ENCODE results near the gene MAP2K7. TPM values are rescaled to one million over a fixed set of nuclear protein-coding genes. Genes with fewer than 3 reads are reported as not detected.
A peak's percentile ranks its signal among the peaks of the same experiment; 100 is the strongest.
"Not testable (repeated sequence)": the region's sequence is repeated elsewhere in the genome, so short reads cannot be mapped to it uniquely, and the experiment has no call there.

MAP2K7 gene
- total RNA-seq, 1 experiment from 2014 or later, result 39.4 TPM

GRCh38 chr19:7953576-7953975, 49.9 kb downstream of the MAP2K7 start:
- DNase-seq (ENCODE audit: low spot score), result no peak
- peaks cover 9% of the 10 kb centered on the region for H3K4me1 Mint-ChIP-seq
- no peaks in the 10 kb centered on the region for H3K27me3 Mint-ChIP-seq (ENCODE audit: low read depth)
- no peak overlapping the region for H3K27ac Mint-ChIP-seq
- ChIA-PET POLR2A (interaction anchor here (0.5 to 1.5 kb wide), 3 partner anchors 9 to 13 kb away, joined by 3 to 4 read pairs (median 3); partner anchors contain the start of gene TIMM44), CTCF (interaction anchor here (1.0 to 2.7 kb wide), 3 partner anchors 9 to 17 kb away, joined by 3 to 21 read pairs (median 17); partner anchors contain the start of gene TIMM44)
- ATAC-seq, result no peak
- peaks cover 6% of the 10 kb centered on the region; the same call in 1 of the 2 replicates for H3K36me3 Mint-ChIP-seq
- TF ChIP-seq ELF4 (CRISPR knock-in tag; IDR thresholded peaks at IDR 0.05; ENCODE audit: low read depth) (no peak), MLX (CRISPR knock-in tag; IDR thresholded peaks at IDR 0.05) (no peak), ATF6 (CRISPR knock-in tag; IDR thresholded peaks at IDR 0.05) (no peak), ZNF263 (CRISPR knock-in tag; IDR thresholded peaks at IDR 0.05; ENCODE audit: low read depth) (peak; percentile 65; the same call in 1 of the 2 replicates)
- H3K9me3 Mint-ChIP-seq, result no peaks in the 10 kb centered on the region
- H3K4me3 Mint-ChIP-seq, result no peak overlapping the region

- DNase-seq (ENCODE audit: low spot score) (no peak), ATAC-seq (no peak)
- H3K4me3 Mint-ChIP-seq, result no peak overlapping the region
- TF ChIP-seq HMGA2 (CRISPR knock-in tag; IDR thresholded peaks at IDR 0.05) (no peak), ZNF423 (CRISPR knock-in tag; IDR thresholded peaks at IDR 0.05) (0 out of 2 replicates have a peak, but pooled peaks have one; percentile 9)
- CTCF ChIA-PET, result interaction anchor here (1.6 to 2.7 kb wide), 2 partner anchors 12 to 15 kb away, joined by 5 to 21 read pairs; partner anchors contain the start of gene TIMM44
- H3K27me3 Mint-ChIP-seq (ENCODE audit: low read depth), result no peaks in the 10 kb centered on the region
- no peaks in the 10 kb centered on the region for H3K9me3 Mint-ChIP-seq
- H3K4me1 Mint-ChIP-seq, result peaks cover 11% of the 10 kb centered on the region
- peak overlapping the region; percentile 32; the same call in 1 of the 2 replicates for H3K27ac Mint-ChIP-seq
- peaks cover 8% of the 10 kb centered on the region for H3K36me3 Mint-ChIP-seq
- POLR2A ChIA-PET, result no interaction called here
Observed at GRCh38 chr19:7955696-7956095, 52.0 kb downstream of the MAP2K7 start.

GRCh38 chr19:7959211-7959610, 55.5 kb downstream of the MAP2K7 start:
- no peaks in the 10 kb centered on the region for H3K9me3 Mint-ChIP-seq
- POLR2A ChIA-PET, result no interaction called here
- H3K27me3 Mint-ChIP-seq (ENCODE audit: low read depth), result no peaks in the 10 kb centered on the region
- no peak for TF ChIP-seq CDX4 (CRISPR knock-in tag; IDR thresholded peaks at IDR 0.05; ENCODE audit: borderline replicate concordance)
- no peak for TF ChIP-seq MLX (CRISPR knock-in tag; IDR thresholded peaks at IDR 0.05)
- no peak for TF ChIP-seq NFYB (CRISPR knock-in tag; conservative IDR thresholded peaks at IDR 0.05; ENCODE audit: low read depth)
- TF ChIP-seq EMX1 (CRISPR knock-in tag; IDR thresholded peaks at IDR 0.05), result no peak
- no peak for TF ChIP-seq ZNF671 (CRISPR knock-in tag; IDR thresholded peaks at IDR 0.05)
- TF ChIP-seq RELA (CRISPR knock-in tag; IDR thresholded peaks at IDR 0.05; ENCODE audit: borderline replicate concordance), result no peak
- TF ChIP-seq GABPB1 (CRISPR knock-in tag; IDR thresholded peaks at IDR 0.05), result no peak
- no peak for TF ChIP-seq E2F1 (CRISPR knock-in tag; IDR thresholded peaks at IDR 0.05)
- TF ChIP-seq TCF7 (CRISPR knock-in tag; IDR thresholded peaks at IDR 0.05; ENCODE audit: low read depth), result no peak
- TF ChIP-seq, protein P1, sequence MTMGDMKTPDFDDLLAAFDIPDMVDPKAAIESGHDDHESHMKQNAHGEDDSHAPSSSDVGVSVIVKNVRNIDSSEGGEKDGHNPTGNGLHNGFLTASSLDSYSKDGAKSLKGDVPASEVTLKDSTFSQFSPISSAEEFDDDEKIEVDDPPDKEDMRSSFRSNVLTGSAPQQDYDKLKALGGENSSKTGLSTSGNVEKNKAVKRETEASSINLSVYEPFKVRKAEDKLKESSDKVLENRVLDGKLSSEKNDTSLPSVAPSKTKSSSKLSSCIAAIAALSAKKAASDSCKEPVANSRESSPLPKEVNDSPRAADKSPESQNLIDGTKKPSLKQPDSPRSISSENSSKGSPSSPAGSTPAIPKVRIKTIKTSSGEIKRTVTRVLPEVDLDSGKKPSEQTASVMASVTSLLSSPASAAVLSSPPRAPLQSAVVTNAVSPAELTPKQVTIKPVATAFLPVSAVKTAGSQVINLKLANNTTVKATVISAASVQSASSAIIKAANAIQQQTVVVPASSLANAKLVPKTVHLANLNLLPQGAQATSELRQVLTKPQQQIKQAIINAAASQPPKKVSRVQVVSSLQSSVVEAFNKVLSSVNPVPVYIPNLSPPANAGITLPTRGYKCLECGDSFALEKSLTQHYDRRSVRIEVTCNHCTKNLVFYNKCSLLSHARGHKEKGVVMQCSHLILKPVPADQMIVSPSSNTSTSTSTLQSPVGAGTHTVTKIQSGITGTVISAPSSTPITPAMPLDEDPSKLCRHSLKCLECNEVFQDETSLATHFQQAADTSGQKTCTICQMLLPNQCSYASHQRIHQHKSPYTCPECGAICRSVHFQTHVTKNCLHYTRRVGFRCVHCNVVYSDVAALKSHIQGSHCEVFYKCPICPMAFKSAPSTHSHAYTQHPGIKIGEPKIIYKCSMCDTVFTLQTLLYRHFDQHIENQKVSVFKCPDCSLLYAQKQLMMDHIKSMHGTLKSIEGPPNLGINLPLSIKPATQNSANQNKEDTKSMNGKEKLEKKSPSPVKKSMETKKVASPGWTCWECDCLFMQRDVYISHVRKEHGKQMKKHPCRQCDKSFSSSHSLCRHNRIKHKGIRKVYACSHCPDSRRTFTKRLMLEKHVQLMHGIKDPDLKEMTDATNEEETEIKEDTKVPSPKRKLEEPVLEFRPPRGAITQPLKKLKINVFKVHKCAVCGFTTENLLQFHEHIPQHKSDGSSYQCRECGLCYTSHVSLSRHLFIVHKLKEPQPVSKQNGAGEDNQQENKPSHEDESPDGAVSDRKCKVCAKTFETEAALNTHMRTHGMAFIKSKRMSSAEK (CRISPR knock-in tag; IDR thresholded peaks at IDR 0.05; ENCODE audit: borderline replicate concordance), result no peak
- CTCF ChIA-PET, result interaction anchor here (0.9 to 2.2 kb wide), 3 partner anchors 11 to 15 kb away, joined by 4 to 16 read pairs (median 4); partner anchors contain the start of gene TIMM44
- H3K4me1 Mint-ChIP-seq, result peaks cover 5% of the 10 kb centered on the region; the same call in 1 of the 2 replicates
- H3K27ac Mint-ChIP-seq, result no peak overlapping the region
- peaks cover 29% of the 10 kb centered on the region for H3K36me3 Mint-ChIP-seq
- H3K4me3 Mint-ChIP-seq, result no peak overlapping the region
- DNase-seq (ENCODE audit: low spot score) (no peak), ATAC-seq (no peak)

GRCh38 chr19:7961082-7961481, 57.4 kb downstream of the MAP2K7 start:
- not testable (repeated sequence) for H3K4me3 Mint-ChIP-seq; H3K4me1 Mint-ChIP-seq; ATAC-seq; DNase-seq (ENCODE audit: low spot score); H3K9me3 Mint-ChIP-seq; H3K27me3 Mint-ChIP-seq (ENCODE audit: low read depth); H3K27ac Mint-ChIP-seq
- H3K36me3 Mint-ChIP-seq, result peaks cover 41% of the 10 kb centered on the region
- POLR2A ChIA-PET, result interaction anchor here (0.5 to 1.0 kb wide), 3 partner anchors 9 to 94 kb away, joined by 3 read pairs; partner anchors contain the start of gene TIMM44
- CTCF ChIA-PET, result interaction anchor here (1.0 to 2.2 kb wide), 3 partner anchors 9 to 41 kb away, joined by 4 to 16 read pairs (median 7); no protein-coding TSS in a partner anchor
